ENCODE measurements around the gene MAPKAPK3.

Gene MAPKAPK3

DNA sequence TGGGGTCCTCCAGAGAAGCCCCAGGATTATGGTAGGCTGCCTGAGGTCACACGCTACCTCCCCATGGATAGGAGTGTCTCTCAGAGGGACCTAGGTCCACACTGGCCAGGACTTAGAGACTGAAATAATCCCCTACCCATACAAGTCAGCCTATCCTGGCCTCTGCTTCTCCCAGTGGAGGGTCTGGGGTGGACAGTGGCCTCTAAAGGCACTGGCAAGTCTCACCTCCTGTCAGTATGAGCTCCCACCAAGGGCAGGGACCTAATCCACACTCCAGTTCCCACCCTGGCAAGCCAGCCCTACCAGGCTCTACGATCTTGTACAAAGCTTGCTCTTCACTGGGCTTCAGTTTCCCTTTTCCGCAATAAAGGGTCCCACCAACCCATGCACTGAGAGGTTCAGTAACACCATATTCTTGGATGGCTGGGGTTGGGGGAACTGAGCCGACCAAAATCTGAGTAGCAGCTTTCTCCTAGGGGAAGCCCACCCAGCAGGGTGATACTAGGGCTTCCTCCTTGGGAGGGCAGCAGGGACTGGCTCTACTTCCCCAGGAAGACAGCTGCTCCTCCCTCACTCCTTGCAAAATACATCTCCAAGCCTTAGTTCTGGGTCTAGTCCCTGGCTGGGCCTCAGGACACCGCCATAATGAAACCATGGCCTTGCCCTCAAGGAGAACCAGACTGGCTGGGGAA lies 7.7 kb upstream of the MAPKAPK3 start:
- DNase-seq = no peak

DNA sequence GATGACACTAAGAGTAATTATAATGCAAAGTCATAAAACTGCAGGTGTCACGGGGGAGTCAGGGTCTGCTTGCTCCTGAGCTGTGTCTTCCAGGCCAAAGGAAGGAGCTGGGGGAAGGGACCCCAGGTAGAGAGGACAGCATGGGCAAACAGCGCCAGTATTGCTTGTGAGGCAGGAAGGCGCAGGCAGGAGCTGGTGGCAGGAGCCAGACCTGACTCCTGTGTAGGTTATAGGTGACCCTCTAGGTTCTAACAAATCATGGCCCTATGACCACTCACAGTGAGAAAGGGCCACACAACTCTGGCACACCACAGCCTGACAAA lies 7.2 kb upstream of the MAPKAPK3 start:
- DNase-seq = no peak

DNA sequence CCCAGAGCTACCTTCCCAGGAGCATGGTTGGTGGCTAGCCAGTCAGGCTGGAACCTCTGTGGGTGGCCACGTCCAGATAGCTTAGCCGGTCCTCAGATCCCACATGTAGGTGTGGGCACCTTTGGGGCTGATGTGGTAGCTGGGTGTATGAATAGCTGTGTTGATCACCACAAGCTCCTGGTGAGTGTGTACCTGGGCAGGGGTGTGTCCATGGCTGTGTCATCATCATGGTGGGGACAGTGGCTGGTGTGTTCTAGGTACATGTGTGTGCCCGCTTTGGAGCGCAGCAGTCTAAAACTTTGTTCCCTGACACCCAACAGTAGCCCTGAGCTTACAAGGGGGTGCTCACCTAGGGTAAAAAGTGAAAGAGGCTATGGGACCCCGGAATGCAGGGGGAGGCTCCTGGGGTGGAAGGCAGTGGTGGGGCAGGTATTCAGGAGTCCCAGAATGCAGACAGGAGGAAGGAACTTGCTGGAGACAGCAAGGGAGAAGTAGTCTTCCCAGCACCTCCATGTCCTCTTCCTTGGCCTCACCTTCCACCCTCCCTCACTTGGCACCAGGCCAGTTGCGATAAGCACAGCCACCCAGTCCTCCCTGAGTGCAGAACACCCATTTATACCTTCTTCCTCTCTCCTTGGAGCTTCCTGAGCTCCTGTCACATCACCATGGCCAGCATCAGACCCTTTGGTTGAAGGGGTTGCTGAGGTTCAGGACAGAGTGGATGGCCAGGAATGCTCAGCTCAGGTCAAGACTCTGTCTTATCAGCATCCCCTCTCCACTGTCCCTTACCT lies 6.6 kb upstream of the MAPKAPK3 start:
- no peak for DNase-seq

DNA sequence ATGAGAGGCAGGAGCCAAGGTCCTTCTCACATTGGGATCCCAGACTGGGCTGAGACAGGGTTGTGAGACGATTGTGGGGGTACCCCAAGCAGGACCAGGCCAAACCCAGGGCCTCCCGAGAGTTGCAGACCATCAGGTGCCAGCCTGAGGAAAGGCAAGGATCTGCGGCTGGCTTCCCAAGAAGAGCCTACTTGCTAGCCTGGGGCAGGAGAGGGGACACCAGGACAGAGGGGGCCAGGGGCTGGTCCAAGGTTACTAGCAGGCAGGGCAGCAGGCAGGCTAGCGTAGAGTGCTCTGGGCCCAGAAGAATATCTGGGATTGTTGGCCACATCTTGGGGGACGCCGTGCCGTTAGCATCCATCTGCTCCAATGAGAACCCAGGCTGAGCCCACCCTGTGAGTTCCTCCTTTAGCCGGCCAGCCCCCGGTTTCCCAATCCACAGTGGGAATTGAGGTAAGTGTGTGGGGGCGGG lies 5.9 kb upstream of the MAPKAPK3 start:
- no peak for DNase-seq

DNA sequence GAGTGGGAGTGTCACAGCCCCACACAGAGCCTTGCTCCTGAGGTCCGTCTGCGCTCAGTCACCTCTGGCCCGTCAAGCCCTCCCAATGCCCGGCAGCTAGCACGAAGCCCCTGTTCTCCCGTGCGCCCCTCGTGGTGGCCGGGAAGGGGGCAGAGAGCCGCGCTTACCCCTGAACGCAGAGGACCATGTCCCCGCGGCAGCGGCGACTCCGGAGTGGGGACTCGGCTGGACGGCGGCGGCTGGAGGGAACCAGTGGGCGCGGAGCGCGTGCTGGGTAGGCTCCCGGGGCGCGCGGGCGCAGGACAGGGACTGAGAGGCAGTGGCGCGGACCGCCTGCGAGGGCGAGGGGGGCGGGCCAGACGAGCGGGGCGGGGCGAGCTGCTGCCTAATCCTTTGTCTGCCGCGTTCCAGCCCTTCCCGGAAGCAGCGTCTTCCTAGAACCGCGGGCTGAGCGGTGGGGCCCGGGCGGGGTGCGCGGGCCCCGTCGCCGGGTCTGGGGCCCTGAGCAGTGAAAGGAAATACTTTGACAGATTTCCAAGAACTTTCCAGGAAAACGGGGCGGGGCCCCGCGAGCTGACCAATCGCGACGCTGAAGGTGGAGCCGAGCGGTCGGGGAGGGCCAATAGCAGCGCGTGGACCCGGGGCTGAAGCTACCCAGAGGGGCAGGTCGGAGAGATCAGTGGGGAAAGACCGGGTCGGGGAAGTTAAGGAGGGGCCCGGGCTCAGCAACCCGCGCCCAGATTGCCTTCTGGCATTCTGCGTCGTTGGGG lies 5.3 kb upstream of the MAPKAPK3 start, which contains the start of gene CISH:
CISH (minus strand) TSS at position 311 of the 770 bp plus-strand sequence; CDS start at position 187, 124 bp downstream.
- peak; percentile 91 for DNase-seq

DNA sequence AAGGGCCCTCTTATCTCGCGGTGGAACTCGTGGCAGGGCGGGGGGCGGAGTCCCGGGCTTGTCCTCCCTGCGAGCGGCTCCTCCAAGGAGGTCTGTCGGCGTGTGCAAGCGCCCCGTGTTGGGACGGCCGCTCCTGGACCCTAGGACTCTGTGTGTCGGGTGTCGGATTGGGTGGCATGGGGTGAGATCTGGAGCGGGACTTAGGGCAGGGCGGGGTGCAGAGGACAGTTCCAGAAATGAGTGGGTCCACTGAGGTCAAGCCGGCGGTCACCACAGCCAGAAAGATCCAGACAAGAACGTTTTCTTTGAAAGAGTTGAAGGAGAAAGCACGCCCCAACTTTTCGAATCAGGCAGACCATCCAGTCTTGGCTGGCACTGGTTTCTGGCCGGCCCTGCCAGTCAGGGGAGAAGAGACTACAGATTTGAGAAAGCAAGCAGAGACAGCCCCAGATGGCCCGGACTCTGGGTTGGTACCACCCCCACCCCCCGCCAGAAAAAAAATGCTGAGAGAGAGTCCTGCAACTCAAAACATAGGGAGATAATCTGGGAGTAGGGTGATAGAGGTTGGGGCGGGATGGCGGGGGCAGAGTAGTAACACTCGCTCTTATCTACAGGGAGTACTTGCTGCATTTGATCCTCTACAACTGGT lies 4.6 kb upstream of the MAPKAPK3 start:
- no peak for DNase-seq

DNA sequence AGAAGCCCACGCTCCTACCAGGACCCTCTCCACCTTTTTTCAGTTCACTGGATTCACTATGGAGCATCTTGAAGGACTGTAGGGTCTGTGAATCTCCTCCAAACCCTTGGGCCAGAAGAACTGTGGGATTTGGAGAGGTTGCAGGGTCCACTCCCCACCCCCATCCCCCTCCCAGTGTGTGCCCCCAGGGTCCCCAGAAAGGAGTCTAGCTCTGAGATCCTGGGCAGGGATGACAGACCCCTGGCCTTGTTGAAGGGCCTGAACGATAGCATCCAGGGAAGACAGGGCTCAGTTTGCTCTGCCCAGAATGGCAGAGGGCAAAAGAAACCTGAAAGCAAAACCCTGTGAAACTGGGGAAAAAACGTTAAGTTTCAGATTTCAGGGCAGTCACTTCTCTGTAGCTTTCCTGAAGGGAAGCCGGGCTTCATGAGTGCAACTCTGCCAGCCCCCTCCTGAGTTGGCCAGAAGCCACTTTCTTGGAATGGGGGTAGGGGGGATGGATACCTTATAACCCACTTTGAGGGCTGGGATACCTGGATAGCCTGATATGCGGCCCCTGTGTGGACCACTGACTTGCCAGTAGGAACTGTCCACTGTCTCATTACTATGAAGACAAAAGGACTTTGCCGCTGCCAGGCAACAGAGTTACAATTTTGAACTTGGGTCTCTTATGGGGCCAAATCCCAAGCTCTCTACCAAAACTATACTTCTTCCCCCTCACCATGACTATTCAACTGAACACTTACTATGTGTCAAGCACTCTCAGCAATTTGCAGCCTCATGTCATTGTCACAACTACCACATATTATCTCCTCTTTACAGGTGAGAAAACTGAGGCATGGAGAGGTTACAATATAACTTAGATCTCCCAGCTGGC lies 3.7 kb upstream of the MAPKAPK3 start:
- DNase-seq = no peak

DNA sequence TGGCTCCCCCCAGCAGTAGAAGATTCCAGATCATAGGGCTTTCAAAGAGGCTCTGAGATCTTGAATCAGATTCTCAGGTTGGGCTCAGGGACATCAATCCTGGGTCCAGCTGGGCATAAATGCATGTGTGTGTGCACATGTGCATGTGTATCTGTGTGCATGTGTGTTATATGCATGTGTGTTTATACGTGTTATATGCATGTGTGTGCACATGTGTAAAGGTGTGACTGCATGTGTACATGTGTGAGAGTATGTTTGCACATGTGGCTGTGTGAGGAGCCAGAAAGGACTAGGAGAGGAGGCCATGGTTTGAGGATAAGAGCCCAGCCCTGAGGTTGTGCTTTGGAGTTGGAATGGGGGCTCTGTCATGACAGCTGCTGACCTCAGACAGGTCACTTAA lies 1.8 kb upstream of the MAPKAPK3 start:
- DNase-seq = no peak

DNA sequence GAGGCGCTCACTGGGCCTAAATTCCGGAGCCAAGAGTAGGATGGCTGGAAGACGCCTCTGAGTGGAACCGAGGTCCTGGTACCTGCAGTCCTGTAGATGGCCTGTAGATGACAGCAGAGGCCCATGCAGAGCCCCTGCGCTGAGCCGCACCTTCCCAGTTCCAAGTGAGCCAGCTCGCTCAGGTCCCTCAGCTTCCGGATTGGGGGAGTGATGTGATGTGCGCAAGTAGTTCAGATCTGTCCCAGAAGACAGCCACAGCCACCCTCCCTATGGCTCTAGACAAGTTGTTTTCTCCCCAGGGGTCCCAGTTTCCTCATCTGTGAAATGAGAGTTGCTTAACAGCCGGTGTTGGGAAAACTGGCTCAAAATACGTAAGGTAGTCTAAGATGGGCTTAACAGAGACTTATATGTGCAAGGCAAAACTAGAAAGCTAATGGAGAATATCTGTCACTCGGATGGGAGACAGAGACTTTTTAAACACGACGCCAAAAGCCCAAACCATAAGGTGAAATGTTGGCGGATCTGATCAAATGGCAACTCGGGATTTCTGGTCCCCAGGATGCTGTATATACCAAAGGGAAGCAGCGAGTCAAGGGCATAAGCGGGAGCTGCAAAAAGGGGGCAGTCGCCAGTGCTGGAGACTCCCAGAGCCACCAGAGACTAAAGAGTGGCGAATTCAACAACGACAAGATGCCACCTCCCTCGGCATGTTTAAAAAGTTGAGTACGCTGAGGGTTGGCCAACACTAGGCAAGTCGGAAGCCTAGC lies 765 bp upstream of the MAPKAPK3 start:
- DNase-seq = peak; percentile 39

DNA sequence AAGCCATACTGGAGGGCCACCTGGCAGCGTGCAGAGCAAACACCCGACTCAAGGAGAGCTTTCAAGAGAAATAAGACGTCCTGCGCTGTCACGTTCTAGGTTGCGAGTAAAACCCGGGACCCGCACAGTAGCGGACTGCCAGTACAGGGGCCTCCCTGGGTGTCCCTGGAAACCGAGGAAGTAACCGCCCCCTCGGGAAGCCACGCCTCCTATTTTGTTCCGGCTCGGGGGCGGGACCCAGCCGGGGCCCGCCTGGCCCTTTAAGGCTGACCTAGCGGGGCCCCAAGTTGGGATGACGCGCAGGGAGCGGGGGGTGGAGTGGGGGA lies 218 bp upstream of the MAPKAPK3 start:
- DNase-seq = peak; percentile 63

DNA sequence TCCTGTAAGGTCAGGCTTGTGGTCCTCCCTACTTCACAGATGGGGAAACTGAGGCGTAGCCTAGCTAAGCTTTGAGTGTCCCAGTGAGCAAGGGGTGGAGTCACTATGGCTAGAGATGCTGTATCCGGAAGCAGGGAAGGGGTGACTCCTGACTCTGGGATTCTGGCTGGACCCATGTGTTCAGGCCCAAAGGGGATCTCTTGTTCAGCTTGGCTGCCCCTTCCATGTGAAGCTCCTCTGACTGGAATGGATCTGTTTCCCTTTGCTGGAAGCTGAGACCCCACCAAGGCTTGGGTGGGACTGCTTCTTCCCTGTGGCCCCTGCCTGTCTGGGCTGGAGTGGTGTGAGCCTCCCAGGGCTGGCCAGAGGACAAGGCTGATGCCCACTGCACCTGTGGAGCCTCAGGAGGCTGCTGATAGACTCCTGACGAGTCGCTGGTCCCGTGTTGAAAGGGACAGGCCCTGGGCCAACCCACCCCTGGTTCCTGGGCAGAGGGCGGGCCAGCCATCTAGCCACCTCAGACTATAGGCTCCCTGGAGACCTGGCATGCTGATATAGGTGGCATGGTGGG lies 1.0 kb downstream of the MAPKAPK3 start:
- no peak for DNase-seq

DNA sequence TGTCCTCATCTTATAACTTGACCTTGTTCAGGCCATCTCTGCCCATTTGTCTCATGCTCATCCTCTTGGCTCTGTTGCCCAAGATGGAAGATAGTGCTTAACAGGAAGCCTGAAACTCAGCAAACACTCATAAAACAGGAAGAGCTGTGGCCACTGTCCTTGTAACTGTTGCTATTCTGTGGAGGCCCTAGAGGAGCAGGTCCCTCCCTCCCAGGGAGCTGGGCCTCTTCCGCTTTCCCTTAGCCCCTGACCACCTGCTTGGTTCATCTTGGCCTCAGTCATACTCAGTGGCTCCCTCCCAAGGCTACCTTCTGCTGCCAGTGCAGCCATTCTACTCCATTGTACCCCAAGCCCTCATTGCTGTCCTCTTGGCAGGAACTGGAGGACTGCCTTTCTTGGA lies 3.5 kb downstream of the MAPKAPK3 start:
- DNase-seq = no peak

DNA sequence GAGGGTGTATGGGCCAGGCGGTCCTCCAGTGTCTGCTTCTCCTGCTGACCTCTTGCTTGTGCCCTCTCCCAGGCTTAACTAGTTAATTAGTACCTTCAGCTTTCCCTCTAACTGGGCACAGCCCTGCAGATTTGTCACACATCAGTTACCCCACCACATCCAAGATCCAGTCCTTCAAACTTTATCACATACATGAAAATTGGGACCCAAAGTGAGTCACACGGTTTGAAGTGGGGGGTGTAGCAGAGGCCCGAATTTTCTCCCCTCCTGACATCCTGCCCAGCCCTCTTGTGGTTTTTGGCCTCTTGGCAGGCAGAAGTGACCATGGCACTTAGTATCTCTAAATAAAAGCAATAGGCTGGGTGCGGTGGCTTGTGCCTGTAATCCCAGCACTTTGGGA lies 3.9 kb downstream of the MAPKAPK3 start:
- no peak for DNase-seq

DNA sequence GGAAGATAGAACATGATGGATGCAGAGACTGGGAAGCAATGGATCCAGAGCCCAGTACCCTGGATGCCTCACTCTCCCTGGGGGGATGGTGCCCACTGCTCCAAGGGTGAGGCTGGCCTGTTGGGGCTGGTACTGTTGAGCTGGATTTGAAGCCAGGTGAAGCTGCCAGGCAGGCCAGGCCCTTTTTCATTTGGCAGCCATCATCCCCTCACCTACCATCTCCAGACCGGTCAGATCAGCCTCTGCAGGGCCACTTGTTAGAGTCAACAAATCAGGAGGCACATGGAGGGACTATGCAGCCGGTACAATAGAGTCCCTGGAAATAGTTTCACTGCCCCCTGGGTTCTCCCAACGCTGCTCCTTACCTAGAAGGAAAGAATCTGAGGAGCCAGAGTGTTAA lies 5.9 kb downstream of the MAPKAPK3 start:
- no peak for DNase-seq

DNA sequence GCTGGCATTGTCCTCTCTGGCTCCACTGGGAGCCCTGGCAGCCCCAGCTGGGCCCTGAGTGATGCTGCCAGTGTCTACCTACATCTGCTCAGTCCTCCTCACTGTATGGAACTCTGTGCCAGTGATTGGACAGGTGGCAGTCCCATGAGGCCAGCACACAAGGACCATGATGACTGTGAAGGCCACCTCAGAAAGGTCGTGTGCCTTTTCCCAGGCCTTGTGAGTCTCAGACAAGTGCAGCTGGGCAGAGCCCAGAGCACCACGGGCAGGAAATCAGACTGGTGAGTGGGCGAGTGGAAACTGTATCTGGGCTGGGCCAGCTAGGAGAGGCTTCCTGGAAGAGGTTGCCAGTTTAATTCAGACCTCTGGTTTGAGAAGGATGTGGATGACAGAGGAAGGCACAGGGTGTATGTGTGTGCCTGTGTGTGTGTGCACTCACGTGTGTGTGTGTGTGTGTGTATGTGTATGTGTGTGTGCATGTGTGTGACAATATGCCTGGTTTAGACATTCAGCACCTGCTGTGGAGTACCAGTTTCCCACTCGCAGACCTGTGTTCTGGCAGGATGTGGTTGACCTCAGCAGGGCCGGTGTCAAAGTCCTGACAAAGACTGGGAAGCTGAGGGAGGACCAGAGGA lies 7.0 kb downstream of the MAPKAPK3 start:
- DNase-seq = no peak

DNA sequence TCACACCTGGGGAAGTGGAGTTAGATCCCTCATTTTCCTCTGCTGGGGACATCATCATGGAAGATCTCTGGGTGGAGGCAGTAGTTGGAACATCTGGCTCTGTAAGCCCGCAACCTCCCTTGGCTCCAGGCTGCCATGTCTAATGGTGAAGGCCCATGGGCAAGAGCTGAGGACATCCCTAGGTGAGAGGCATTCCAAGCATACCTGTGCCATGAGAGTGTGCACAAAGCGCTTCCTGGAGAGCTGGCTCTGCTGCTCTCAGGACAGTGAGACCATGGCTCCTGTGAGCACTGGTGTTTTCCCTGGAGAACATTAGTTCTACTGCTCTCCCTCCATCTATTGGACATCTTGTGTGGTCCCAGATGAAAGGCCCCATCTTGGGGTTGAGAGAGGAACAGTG lies 7.7 kb downstream of the MAPKAPK3 start:
- DNase-seq = no peak

DNA sequence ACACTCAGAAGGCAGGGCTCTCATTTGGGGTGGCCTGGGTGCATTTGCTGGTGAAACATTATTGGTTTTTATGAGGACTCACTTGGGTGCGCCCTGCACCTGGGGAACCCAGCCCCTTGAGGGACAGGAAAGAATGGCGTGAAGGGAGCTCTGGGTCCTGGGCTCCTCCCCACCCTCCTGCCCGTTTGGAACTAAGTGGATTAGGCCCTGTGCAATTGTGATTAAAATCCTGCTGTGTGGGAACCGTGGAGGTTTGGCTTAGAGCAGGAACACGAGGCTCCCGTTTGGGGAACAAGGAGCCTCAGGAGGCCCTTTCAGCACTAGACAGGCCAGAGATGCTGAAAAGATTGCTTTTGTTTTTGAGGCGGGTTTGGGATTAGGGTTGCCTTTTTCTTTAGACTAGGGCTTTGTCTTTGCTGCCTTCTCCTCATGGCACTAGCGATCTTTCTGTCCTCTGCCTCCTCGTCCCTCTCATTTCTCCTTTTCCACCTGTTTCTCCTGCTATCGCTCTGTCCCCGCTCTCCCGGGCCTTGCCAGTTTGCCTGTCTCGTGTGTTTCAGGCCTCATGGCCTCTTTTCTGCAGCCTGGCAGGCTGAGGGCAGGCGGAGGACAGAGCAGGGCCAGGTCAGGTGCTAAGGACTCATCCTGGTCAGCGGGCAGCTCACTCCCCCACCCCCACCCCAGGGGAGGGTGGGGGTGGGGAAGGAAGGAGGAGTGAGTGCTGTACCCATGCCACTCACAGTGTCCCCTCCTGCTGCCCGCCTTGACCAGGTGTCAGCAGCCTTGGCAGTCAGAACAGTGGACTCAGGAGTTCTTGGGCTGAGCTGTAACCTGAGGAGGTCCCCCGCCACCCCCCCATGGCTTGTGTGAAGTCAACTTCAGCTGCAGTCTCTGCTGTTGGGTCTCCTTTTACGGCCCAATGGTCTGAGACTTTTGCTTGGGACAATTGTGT lies 8.6 kb downstream of the MAPKAPK3 start:
- DNase-seq = no peak

DNA sequence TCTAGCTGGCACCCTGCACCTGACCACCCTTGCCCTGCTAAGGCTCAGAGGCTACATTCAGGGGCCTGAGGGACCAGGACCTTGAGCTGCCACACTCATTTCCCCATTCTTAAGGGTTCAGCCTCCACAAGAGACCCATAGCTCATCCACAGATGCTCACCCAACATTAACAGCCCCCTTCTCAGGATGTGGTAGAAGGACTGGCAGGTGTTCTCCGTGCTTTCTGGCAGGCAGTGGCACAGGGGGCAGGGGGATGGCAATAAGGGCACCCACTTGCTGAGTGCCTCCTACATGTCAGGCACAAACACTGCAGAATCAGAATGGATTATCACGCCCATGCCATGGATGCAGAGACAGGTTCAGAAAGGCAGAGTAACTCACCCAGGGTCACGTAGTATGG lies 9.4 kb downstream of the MAPKAPK3 start:
- DNase-seq = no peak

DNA sequence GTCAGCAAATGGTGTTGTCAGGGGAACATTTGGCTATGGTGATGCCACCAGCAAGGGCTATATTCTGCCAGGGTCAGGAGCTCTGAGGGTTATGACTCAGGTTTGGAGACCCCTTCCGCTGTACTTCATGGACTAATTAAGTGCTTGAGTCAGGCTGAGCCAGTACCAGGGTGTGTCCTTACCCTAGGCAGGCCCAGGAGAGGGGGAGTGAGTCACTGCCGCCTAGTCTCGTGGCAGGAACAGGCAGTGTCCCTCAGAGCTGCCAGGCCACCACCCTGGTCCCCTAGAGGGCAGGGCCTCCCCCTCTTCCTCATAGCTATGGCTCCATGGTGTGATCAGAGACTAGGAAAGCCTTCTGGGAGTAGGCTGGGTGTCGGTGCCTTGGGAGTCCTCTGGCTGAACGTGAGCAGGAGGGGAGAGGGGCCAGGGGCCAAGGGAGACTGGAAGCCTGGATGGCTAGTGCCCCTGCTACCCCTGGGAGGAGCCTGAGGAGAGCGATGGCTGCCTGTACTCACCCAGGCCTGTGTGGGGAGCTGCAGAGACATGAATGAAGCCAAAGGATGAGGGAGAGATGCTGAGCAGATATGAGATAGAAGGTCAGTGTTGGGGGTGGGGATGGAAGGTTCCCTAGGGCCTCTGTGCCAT lies 10.6 kb downstream of the MAPKAPK3 start:
- no peak for DNase-seq
